GM19043 (cell line): ENCODE measurements around the gene ACSF3.
"Not testable (repeated sequence)": the region's sequence is repeated elsewhere in the genome, so short reads cannot be mapped to it uniquely, and the experiment has no call there.

Source experiments
- ATAC-seq: cut with Tn5 transposase; IDR thresholded peaks from one replicate; pipeline ENCODE4 v1.9.1; 2021; ENCODE audit warnings: low read depth; ENCODE audit not compliant: unreplicated experiment

Gene ACSF3

DNA sequence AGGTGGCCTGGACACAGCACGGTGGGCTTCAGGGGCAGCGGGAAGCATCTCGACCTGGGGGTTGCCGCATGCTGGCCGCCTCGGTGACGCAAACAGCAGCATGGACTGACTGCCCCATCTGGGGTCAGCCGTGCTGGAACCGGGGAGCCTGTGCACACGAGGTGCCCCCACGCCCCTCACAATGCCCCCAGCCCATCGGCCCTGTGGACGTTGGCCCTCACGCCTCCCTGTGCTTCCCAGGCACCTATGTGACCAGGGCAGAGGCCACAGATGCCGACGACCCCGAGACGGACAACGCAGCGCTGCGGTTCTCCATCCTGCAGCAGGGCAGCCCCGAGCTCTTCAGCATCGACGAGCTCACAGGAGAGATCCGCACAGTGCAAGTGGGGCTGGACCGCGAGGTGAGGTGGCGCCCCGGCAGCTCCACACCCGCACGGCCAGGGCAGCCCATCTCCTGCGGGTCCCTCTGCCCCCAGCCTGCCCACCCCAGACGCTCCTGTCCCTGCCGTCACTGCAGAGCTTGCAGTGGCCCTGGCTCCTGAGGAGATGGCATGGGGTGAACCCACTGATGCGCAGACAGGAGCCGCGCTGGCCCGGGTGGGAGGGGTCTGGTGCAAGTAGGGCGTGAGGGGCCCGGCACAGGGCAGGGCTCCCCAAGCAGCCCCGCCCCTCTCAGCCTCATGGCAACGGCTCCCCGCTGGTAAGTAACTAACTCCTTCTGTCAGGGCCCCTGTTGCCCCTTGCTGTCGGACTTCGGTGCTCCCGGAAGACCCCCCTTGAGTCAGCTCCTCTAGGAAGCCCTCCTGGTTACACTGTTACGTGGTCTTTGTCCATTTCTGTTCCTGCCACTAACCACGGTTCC lies 91.5 kb downstream of the ACSF3 start:
- no peak for ATAC-seq

DNA sequence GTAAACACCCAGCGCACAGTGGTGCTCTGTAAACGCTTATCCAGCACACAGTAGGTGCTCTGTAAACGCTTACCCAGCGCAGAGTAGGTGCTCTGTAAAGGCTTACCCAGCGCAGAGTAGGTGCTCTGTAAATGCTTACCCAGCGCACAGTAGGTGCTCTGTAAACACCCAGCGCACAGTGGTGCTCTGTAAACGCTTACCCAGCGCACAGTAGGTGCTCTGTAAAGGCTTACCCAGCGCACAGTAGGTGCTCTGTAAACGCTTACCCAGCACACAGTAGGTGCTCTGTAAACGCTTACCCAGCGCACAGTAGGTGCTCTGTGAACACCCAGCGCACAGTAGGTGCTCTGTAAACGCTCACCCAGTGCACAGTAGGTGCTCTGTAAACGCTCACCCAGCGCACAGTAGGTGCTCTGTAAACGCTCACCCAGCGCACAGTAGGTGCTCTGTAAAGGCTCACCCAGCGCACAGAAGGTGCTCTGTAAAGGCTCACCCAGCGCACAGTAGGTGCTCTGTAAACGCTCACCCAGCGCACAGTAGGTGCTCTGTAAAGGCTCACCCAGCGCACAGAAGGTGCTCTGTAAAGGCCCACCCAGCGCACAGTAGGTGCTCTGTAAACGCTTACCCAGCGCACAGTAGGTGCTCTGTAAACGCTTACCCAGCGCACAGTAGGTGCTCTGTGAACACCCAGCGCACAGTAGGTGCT lies 92.4 kb downstream of the ACSF3 start:
- ATAC-seq, result not testable (repeated sequence)

DNA sequence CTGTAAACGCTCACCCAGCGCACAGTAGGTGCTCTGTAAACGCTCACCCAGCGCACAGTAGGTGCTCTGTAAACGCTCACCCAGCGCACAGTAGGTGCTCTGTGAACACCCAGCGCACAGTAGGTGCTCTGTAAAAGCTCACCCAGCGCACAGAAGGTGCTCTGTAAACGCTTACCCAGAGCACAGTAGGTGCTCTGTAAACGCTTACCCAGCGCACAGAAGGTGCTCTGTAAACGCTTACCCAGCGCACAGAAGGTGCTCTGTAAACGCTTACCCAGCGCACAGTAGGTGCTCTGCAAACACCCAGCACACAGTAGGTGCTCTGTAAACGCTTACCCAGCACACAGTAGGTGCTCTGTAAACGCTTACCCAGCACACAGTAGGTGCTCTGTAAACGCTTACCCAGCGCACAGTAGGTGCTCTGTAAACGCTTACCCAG lies 93.0 kb downstream of the ACSF3 start:
- ATAC-seq, result not testable (repeated sequence)

DNA sequence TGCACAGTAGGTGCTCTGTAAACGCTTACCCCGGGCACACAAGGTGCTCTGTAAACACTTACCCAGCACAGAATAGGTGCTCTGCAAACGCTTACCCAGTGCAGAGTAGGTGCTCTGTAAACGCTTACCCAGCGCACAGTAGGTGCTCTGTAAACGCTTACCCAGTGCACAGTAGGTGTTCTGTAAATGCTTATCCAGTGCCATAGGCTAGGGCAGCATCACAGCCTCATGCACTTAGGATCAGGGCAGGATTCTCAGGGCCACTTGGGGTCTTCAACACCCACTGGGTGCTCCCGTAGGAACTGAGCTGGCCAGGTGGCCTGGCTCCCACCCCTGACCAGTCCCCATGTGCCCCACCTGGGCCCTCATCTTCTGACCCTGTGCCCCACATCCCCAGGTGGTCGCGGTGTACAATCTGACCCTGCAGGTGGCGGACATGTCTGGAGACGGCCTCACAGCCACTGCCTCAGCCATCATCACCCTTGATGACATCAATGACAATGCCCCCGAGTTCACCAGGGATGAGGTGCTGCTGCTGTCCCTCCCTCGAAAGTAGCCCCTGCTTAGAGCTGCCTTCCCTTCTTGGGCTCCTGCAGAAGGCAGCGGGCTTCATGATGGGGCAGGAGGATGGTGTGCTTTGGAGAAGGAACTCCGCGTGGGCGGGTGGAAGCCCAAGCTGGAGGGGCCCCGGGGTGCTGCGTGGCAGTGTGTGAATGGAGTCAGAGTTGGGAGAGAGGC lies 93.5 kb downstream of the ACSF3 start:
- ATAC-seq, result no peak

DNA sequence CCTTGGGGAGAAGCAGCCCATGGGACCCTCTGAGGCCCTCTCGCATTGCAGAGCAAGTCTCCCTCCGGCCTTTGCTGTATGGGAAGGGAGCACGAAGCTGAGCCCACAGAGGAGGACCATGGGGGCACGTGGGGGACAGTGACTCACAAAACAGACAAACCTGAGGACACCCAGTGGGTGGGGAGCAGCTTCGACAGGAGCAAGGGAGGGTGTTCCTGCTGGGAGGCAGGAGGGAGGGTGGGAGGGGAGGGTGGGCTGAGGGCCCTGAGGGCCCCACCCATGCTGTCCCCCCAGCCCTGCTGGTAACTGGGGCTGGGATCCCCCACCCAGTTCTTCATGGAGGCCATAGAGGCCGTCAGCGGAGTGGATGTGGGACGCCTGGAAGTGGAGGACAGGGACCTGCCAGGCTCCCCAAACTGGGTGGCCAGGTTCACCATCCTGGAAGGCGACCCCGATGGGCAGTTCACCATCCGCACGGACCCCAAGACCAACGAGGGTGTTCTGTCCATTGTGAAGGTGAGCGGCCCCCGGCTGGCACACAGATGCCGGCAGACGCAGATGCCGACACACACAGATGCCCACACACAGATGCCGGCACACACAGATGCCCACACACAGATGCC lies 94.2 kb downstream of the ACSF3 start:
- no peak for ATAC-seq

DNA sequence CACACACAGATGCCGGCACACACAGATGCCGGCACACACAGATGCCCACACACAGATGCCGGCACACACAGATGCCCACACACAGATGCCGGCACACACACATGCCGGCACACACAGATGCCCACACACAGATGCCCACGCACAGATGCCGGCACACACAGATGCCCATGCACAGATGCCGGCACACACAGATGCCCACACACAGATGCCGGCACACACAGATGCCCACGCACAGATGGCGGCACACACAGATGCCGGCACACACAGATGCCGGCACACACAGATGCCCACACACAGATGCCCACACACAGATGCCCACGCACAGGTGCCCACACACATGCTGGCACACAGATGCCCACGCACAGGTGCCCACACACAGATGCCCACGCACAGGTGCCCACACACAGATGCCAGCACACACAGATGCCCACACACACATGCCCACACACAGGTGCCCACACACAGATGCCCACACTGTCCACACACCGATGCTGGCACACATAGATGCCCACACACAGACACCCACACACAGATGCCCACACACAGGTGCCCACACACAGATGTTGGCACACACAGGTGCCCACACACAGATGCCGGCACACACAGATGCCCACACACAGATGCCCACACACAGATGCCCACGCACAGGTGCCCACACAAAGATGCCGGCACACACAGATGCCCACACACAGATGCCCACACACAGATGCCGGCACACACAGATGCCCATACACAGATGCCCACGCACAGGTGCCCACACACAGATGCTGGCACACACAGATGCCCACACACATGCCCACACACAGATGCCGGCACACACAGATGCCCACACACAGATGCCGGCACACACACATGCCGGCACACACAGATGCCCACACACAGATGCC lies 95.1 kb downstream of the ACSF3 start:
- ATAC-seq, result not testable (repeated sequence)

DNA sequence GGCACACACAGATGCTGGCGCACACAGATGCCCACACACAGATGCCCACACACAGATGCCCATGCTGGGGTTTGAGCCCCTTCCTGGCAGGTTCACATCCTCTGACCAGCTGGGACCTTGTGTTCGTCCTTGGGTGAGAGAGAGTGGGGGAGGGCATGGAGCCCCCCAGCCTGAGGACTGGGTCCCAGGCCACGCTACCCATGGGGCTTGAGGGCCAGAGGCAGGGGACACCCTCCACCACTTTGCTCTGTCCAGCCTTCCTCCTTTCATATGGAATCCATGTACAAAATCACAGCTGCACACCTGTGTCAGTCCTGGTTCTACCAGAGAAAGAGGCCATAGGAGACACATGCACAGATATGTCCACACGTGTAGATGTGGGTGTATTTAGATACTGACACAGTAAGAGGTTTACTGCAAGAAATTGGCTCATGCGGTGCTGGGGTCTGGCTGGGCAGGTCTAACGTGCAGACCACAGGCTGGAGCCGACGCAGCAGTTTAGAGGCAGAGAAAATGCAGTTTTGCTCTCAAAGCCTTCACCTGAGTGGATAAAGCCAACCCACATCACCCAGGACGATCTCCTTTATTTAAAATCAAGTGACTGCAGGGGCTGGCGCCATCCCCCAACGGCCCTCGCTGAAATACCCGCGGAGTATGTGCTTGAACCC lies 95.8 kb downstream of the ACSF3 start:
- ATAC-seq, result no peak

DNA sequence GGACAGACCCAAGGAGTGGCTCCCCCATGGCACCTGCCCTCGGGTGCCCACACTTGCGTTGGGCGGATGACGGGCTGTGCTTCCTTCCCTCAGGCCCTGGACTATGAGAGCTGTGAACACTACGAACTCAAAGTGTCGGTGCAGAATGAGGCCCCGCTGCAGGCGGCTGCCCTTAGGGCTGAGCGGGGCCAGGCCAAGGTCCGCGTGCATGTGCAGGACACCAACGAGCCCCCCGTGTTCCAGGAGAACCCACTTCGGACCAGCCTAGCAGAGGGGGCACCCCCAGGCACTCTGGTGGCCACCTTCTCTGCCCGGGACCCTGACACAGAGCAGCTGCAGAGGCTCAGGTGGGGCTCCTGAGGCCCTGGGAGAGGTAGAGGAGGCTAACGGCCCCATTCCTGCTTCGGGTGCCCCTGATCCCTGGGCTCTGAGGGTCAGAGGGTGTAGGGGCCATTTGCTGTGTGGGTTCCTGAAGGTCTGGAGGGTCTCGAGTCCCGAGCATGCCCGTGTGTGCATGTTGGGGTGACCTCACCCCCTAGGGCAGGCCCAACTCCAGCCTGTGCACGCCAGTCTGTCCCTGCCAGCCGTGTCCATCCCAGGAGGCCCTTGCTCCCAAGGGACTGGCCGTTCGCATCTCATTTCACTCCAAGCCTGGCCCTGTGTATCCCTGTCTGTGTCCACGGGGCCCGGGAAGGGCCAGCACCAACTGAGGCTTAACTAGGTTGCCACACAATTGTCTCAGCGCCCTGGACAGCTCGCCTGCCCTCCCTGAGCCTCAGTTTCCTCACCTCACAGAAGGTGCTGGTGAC lies 96.7 kb downstream of the ACSF3 start:
- no peak for ATAC-seq

DNA sequence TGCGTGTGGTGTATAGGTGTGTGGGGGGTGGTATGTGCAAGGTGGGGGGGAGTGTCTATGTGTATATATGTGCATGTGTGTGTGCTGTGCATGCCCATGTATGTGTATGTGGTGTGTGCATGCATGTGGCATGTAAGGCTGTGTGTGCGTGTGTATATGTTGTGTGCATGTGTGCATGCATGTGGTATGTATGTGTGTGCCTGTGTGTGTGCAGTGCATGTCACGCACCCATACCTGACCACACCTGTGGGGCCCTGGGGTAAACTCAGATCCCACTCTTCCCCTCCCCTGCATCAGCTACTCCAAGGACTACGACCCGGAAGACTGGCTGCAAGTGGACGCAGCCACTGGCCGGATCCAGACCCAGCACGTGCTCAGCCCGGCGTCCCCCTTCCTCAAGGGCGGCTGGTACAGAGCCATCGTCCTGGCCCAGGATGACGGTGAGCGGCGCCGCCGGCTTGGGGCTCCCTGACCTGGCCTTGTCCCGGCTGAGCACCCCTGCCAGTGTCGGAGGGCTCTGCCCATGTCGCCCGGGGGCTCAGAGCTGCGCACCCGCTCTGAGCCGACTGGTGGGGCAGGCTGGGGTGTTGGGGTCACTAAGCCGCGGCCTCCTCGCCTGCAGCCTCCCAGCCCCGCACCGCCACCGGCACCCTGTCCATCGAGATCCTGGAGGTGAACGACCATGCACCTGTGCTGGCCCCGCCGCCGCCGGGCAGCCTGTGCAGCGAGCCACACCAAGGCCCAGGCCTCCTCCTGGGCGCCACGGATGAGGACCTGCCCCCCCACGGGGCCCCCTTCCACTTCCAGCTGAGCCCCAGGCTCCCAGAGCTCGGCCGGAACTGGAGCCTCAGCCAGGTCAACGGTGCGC lies 97.6 kb downstream of the ACSF3 start:
- ATAC-seq, result no peak

DNA sequence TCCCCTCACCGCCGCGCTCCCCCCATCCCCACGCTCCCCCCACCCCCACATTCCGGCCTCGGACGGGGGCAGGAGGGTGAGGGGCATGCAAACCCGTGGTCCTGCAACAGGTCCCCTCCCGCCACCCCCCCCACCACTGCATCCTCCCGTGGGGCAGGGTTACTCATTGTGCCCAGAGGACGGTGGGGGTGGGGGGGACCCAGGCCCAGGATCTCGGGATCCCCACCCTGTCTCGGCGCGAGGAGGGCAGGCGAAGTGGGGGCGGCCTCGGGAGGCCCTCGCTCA lies 98.2 kb downstream of the ACSF3 start:
- ATAC-seq, result no peak

DNA sequence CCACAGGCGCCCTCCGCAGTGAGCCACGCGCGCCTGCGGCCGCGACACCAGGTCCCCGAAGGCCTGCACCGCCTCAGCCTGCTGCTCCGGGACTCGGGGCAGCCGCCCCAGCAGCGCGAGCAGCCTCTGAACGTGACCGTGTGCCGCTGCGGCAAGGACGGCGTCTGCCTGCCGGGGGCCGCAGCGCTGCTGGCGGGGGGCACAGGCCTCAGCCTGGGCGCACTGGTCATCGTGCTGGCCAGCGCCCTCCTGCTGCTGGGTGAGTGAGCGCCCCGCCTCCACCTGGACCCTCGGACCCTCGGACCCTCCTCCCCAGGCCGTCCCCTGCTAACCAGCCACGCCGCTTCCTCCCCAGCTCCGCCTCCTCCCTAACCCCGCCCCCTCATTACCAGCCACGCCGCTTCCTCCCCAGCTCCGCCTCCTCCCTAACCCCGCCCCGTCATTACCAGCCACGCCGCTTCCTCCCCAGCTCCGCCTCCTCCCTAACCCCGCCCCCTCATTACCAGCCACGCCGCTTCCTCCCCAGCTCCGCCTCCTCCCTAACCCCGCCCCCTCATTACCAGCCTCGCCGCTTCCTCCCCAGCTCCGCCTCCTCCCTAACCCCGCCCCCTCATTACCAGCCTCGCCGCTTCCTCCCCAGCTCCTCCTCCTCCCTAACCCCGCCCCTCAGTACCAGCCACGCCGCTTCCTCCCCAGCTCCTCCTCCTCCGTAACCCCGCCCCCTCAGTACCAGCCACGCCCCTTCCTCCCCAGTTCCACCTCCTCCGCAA lies 98.7 kb downstream of the ACSF3 start:
- ATAC-seq, result not testable (repeated sequence)

DNA sequence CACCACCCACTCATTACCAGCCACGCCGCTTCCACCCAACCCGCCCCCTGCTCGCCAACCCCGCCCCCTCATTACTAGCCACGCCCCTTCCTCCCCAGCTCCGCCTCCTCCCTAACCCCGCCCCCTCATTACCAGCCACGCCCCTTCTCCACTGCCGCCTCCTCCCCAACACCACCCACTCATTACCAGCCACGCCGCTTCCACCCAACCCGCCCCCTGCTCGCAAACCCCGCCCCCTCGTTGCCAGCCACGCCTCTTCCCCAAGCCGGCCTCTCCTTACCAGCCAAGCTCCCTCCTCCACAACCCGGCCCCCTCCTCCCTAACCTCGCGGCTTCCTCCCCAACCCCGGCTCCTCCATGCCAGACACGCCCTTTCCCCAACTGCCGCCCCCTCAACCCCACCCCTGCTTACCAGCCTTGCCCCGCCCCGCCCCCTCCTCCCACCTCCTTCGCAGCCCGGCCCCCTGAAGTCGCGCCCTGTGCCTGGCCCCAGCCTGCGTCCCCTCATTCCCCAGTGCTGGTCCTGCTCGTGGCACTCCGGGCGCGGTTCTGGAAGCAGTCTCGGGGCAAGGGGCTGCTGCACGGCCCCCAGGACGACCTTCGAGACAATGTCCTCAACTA lies 99.4 kb downstream of the ACSF3 start:
- ATAC-seq, result no peak

DNA sequence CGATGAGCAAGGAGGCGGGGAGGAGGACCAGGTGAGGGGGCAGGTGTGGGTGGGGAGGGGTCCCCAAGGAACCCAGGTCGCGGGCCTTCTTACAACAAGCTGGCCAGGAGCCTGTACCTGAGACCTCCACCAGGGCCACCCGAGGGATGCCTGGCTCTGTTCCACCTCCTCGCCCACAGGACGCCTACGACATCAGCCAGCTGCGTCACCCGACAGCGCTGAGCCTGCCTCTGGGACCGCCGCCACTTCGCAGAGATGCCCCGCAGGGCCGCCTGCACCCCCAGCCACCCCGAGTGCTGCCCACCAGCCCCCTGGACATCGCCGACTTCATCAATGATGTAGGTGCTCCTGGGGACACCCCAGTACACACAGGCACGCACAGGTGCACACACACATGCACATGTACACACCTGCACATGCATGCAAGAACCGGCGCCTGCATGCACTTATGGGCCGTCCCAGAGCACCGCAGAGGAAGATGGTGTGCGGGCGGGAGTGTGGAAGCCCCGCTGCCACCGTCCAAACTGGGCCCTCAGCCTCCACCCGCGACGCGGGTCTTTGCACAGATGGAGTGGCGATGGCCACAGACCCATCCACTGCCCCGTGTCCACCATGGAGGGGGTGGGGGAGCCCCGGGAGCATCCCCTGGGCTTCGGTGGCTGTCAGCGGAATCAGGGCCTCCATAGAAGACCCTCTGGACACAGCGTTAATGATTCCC lies 100.1 kb downstream of the ACSF3 start:
- ATAC-seq, result no peak

DNA sequence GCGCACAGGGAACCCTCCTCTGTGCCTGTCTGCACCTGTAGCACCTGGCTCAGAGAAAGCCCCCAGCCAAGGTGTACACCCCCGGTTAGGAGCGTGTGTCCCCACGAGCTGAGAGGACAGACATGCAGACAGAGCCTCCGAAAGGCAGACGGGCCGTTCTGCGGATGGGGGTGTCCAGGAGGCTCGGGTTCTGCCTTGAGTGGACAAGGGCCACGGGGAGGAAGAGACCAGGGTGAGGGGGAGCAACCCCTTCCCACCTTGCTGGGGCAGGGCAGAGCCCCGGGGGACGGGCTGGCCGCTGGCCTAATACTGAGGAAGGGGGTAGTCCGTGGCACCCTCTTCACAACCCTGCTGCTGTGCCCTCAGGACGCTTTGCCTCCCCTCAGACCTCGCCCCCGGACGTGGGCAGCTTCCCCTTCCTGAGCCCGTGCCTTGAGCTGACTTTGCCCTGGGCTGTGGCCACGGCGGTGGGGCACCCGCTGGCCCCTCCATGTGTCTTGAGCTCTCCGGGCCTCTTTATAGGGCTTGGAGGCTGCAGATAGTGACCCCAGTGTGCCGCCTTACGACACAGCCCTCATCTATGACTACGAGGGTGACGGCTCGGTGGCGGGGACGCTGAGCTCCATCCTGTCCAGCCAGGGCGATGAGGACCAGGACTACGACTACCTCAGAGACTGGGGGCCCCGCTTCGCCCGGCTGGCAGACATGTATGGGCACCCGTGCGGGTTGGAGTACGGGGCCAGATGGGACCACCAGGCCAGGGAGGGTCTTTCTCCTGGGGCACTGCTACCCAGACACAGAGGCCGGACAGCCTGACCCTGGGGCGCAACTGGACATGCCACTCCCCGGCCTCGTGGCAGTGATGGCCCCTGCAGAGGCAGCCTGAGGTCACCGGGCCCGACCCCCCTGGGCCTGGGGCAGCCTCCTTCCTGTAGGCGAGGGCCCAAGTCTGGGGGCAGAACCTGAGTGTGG lies 101.0 kb downstream of the ACSF3 start:
- ATAC-seq, result no peak
